Measurements from ENCODE around the gene POLD3.

DNA sequence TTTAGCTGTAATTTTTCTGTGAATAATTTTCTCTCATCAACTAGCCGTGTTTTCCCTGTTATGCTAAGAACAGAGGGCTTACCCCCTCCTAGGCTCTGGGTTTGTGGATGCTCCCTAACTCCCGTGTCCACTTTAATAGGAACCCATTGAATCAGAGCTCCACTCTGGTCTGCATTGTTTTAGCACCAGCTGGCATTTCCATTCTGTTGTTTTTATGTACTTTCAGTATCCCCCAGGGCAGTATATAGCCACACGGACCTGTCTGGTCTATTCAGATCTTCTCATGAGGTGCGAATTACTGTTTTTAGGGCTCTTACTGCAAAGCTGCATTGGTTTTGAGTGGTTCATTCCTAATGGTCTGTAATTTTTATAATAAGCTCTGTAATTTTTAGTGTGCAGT is 16.0 kb downstream of the POLD3 start:
- TF ChIP-seq POLR2AphosphoS5 (IDR thresholded peaks at IDR 0.05) (no peak), POLR2A (IDR thresholded peaks at IDR 0.05) (no peak)
- TF ChIP-seq, protein P1, sequence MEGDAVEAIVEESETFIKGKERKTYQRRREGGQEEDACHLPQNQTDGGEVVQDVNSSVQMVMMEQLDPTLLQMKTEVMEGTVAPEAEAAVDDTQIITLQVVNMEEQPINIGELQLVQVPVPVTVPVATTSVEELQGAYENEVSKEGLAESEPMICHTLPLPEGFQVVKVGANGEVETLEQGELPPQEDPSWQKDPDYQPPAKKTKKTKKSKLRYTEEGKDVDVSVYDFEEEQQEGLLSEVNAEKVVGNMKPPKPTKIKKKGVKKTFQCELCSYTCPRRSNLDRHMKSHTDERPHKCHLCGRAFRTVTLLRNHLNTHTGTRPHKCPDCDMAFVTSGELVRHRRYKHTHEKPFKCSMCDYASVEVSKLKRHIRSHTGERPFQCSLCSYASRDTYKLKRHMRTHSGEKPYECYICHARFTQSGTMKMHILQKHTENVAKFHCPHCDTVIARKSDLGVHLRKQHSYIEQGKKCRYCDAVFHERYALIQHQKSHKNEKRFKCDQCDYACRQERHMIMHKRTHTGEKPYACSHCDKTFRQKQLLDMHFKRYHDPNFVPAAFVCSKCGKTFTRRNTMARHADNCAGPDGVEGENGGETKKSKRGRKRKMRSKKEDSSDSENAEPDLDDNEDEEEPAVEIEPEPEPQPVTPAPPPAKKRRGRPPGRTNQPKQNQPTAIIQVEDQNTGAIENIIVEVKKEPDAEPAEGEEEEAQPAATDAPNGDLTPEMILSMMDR (IDR thresholded peaks at IDR 0.05), result no peak

All from upper lobe of left lung (tissue), 4 donors.